ENCODE data around the gene ZNF497.
"Not testable (repeated sequence)": the region's sequence is repeated elsewhere in the genome, so short reads cannot be mapped to it uniquely, and the experiment has no call there.

The ZNF497 gene

DNA sequence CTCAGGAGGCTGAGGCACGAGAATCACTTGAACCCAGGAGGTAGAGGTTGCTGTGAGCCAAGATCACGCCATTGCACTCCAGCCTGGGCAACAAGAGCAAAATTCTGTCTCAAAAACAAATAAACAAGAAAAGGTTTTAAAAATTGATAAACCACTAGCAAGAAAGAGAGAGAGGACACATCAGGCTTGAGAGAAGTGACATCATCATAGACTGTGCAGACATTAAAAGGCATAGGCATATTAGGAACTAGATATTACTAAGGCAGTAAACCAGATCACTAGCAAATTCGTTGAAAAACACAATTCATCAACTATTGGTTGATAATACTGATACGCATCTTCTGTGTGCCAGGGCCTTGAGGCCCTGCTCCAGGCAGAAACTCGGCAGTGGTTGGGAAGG, 17.0 kb downstream of the ZNF497 start:
- DNase-seq, result no peak

DNA sequence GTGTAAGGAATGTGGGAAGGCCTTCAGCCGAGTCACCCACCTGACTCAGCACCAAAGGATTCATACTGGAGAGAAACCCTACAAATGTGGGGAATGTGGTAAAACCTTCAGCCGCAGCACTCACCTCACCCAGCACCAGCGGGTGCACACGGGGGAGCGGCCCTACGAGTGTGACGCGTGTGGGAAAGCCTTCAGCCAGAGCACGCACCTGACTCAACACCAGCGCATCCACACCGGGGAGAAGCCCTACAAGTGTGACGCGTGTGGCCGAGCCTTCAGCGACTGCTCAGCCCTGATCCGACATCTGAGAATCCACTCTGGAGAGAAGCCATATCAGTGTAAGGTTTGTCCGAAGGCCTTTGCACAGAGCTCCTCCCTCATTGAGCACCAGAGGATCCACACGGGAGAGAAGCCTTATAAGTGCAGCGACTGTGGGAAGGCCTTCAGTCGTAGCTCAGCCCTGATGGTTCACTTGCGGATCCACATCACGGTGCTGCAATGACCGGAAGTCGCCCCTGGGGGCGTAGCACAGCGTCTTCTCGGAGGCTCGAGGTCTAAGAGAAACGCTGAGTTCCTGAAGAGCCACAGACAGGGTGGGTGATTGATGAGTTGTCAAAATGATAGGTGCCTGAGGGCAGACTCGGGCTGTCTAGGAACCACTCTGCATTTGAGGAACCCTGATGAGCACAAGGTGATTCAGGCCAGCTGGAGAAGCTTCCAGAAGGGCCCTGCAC, 23.6 kb downstream of the ZNF497 start:
- DNase-seq, result peak; percentile 25

DNA sequence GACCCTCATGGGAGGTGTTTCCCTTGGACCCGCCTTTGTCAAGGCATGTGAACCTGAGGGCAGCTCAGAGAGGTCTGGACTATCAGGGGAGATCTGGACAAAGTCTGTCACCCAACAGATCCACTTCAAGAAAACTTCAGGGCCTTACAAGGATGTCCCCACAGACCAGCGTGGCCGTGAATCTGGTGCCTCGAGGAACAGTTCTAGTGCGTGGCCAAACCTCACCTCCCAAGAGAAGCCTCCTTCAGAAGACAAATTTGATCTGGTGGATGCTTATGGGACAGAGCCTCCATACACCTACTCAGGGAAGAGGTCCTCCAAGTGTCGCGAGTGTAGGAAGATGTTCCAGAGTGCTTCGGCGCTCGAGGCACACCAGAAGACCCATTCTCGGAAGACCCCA, 24.2 kb downstream of the ZNF497 start:
- DNase-seq, result no peak

DNA sequence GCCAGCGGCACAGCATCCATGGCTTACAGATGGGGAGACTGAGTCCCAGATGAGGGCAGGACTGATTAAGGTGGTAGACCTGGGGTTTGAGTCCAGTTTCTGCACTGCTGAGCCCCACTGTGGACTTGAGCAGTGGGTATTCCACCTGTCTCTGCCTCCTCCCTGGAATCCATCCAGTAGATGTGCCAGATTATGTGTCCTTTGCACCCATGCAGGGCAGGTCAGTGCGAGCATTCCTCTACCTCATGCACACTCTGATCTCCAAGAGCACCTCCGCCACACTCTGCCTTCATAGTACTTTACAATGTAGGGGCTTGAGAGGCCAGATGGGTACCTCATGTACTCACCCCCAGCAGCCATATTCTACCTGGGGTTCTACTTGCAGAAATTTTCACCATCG, 25.7 kb downstream of the ZNF497 start:
- no peak for DNase-seq

DNA sequence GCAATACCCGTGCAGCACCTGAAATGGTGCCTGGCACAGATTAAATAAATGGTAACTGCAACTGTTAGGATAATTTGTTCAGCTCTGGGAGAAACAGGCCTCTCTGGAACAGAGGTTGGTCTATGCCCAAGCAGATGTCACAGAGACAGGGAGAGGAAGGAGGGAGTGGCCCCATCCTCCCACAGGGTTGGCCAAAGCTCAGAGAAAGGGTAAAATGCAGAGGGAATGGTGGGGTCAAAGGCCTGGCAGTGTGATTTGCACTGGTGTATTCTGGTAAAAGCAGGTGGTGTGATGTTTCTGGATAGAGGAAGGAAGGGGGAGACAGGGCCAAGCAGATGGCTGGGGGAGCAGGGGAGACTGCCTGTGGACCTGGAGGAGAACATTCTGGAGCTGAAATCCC, 26.3 kb downstream of the ZNF497 start:
- no peak for DNase-seq

DNA sequence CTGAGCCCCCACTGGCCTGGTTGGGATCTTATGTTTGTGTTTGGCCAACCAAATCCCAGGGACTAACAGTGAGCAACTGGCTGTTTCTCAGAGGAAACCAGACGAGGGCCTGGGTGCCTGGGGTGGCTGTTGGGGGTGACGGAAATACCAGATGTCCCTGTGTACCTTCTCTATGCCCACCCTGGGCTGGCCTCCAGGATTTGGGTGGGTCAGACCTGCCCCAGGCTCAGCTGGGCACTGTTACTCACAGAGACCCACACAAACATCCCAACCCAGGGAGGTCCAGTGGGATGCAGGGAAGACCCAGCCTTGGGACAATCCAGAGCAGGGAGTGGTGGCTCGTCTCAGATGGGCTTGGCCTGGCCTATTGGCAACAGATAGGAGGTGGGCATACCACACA, 26.9 kb downstream of the ZNF497 start:
- no peak for DNase-seq

DNA sequence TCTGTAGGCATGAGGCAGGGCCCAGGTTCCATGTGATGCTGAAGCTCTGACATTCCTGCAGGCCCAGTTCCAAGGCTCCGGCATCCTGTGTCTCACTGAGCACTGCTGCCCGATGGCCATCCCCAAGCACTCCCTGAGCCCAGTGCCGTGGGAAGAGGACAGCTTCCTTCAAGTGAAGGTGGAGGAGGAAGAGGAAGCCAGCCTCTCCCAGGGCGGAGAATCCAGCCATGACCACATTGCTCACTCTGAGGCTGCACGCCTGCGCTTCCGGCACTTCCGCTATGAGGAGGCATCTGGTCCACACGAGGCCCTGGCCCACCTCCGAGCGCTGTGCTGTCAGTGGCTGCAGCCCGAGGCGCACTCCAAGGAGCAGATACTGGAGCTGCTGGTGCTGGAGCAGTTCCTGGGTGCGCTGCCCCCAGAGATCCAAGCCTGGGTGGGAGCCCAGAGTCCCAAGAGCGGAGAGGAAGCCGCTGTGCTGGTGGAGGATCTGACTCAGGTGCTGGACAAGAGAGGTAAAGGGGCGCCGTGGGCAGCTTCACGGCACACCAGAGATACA, 27.8 kb downstream of the ZNF497 start:
- no peak for DNase-seq

DNA sequence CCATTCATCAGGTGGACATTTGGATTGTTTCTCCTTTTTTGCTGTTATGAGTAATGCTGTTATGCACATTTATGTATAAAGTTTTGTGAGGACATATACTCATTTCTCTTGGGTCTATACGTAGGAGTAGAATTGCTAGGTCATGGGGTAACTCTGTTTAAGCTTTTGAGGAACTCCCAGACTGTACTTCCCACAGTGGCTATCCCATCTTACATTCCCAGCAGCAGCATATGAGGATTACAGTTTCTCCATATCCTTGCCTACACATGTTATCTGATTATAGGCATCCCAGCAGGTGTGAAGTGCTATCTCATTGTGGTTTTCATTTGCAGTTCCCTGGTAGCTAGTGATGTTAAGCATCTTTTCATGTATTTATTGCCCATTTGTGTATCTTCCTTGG, 29.9 kb downstream of the ZNF497 start:
- DNase-seq, result no peak

DNA sequence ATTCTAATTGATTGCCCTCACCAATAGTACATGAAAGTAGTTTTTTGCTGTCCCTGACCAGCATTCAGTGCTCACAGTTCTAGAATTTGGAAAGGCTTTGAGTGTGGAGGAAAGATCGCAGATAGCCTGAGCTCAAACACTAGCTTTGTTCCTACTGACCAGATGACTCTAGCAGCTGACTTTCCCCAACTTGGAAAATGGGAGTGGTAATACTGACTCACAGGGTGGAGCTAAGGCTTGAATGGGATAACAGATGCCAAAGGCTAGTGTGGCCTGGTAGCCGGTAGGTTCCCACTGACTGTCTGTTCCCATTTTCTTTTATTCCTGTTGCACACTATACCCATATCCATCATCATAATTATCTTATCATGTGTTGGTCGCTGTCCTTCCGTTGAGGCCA, 32.1 kb downstream of the ZNF497 start:
- peak; percentile 64 for DNase-seq

DNA sequence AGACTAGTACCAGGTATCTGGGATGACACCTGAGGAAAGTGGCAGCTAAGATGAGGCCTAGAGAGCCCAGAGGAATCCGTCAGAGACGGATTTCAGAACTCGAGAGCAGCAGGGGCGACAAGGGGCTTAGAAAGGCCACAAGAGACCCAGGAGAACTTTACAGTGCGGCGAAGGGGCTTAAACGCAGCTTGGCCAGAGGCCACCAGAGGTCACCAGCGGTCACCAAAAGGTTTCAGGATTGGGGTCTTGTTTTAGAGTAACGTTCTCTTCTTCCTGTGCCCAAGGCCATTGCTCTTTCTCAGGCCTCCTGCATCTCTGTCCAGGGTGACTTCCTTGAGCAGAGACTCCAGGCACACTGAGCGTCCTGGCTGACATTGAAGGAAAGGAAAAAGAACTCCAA, 33.6 kb downstream of the ZNF497 start:
- no peak for DNase-seq

DNA sequence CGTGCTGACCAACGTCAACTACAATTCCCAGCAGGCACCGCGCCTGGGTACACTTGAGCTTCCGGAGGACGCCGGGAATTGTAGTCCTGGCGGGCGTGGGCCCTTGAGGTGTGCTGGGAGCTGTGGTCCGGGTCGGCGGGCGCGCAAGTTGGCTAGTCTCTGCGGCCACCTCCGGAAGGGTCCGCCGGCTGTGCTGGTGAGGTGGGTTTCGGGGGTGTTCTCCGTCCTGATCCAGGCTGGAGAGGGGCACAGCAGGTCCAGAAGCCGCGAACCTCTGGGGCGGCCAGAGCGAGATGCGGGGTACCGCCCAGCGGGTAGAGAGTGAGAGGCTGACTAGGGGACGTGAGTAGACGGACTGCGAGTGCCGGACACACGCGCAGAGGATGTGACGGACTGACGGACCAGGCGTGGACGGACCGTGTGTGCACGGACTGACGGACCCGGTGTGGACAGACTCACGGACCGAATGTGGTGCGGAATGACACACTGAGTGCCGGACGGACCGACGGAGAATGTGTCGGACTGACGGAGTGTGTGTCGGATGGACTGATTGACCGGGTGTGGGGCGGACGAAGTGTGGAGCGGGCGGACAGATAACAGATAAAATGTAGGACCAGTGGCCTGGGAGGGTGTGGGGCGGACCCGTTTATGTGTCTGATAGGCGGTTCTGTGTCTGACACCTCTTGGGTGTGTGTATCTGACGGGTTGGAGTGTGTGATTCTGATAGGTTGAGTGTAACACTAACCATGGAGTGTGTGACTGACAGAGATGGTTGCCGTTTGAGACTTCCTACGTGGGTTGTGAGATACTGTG, 35.4 kb downstream of the ZNF497 start, which contains the start of gene ZSCAN22:
Gene ZSCAN22 (plus strand): TSS at position 81 of the 813 bp plus-strand sequence. CDS start 7,809 bp downstream, outside the sequence.
- peak; percentile 96 for DNase-seq

DNA sequence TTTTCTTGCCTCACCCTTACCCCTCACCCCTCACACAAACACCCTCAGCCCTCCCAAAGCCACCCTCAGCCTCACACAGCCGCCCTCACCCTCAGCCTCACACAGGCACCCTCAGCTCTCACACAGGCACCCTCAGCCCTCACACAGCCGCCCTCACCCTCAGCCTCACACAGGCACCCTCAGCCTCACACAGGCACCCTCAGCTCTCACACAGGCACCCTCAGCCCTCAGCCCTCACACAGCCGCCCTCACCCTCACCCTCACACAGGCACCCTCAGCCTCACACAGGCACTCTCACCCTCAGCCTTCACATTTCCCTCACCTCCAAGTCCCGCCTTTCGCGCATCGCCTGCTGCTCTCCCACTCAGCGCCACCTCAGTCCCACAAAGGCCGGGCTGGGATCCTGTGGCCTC, 36.0 kb downstream of the ZNF497 start:
- no peak for DNase-seq

DNA sequence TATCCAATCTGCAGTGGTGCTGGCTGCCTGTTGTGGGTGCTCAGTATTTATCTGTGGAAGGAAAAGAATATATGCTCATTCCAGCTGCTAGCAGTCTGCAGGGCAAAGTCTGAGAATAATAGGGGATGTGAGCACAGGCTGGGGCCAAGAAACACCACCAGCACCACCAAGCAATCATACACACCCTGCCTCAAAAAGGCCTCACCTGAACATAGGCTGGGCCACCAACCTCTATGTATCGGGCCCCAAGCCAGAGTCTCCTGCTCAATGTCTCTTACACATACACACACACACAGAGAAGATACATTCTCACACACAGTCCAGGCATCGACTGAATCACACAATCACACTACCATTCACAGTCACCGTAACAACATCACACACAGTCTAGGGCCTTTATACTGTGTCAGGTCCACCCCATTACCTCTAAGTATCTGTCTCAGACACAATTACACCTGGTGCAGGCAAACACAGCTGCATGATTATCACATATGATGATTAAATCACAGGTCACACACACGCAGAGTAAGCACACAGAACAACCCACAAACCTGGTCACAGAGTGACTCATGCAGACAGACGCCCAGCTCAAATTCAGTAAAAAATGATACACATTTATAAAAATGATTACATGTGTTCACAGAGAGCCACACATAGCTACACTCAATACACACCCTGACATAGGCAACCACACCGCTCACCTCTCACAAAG, 37.1 kb downstream of the ZNF497 start:
- no peak for DNase-seq

DNA sequence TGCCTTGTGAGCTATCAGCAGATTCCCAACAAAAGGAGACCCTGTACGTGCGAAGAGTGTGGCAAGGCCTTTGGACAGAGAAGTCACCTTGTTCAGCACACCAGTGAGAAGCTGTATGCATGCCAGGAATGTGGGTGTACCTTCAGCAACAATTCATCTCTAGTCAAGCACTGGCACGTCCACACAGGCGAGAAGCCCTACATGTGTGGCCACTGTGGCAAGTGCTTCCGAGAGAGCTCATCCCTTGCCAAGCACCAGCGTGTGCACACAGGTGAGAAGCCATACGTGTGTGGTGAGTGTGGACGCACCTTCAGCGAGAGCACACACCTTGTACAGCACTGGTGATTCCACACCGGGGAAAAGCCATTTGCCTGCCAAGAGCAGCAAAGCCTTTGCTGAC, 43.3 kb downstream of the ZNF497 start:
- DNase-seq, result no peak

DNA sequence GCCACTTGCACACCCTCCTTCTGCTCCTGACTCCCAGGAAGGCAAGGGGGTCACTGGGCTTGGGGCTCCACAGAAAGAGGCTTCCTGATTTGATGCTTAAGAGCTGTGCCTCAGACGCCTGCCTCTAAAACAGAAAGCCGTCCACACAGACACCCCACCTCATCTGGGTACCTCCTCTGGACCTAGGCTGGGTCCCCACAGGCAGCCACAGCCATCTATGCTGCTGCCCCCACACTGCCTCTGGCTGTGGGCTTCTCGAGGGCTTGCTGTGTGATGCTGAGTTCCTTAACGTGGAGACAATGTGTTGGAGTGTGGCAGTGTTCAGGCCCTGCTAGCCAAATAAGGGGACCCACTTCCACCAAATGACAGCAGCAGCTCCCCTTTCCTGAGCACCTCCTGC, 44.3 kb downstream of the ZNF497 start:
- DNase-seq, result no peak

DNA sequence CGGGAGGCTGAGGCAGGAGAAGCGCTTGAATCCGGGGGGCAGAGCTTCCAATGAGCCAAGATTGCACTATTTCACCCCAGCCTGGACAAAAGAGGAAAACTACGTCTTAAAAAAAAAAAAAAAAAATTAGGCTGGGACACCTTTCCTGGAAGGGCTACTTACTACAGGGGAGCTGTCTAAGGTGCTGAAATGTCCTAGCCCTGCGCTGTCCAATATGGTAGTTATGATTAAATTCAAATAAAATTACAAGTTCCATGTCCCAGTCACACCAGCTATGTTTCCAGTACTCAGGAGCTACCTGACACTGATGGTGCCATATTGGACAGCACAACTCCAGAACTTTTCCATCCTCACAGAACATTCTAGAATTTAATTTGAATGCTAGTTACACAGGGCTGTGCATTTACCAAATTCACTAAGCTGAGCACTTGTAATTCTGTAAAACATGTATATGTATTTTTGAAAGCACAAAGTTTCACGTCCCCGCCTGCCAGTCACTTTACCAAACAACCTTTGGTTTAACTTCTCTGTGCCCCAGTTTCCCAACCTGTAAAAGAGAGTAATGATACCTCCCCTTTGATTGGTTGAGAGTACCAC, 45.0 kb downstream of the ZNF497 start:
- peak; percentile 21 for DNase-seq

DNA sequence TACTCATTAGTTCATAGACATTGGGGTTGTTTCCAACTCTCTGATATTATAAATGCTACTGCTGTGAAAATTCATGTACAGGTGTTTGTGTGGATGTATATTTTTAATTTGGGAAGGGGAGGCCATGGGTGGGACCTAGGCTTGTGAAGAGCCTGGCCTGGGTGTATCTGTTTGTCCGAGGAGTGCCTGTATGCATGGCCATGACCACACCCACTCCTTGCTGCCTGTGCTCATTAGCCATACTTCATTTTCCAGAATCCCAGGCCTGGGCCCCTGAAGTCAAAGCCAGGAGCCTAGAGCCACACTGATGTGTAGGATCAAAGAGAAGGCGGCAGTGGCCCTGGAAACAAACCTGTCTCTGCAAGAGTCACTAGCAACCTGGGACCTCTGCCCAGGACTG, 47.0 kb downstream of the ZNF497 start:
- DNase-seq, result no peak

DNA sequence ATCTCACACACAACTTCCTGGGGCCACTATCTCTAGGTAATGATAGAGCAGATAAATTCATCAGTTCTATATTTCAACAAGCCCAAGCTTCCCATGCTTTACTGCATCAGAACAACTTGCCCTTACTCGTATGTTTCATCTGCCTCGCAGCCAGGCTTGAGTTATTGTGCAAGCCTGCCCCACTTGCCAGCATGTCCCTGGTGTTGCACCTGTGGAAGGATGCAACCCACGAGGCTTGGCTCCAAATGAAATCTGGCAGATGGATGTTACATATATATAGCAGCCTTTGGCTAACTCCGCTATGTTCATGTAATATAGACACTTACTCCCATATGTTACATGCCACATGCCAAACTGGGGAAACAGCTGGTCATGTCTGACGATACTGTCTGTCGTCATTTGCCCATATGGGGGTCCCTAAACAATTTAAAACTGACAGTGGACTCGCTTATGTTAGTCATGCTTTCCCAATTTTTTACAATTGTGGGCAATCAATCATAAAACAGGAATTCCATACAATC, 51.1 kb downstream of the ZNF497 start:
- DNase-seq, result no peak

DNA sequence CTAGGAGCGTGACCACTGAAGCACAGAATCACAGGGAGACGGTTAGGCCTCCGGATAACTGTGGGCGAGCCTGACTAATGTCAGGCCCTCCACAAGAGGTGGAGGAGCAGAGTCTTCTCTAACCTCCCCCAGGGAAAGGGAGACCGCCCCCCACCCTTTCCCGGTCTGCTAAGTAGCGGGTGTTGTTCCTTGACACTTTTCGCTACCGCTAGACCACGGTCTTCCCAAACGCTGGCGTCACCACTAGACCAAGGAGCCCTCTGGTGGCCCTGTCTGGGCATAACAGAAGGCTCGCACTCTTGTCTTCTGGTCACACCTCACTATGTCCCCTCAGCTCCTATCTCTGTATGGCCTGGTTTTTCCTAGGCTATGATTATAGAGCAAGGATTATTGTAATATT, 51.9 kb downstream of the ZNF497 start:
- not testable (repeated sequence) for DNase-seq

DNA sequence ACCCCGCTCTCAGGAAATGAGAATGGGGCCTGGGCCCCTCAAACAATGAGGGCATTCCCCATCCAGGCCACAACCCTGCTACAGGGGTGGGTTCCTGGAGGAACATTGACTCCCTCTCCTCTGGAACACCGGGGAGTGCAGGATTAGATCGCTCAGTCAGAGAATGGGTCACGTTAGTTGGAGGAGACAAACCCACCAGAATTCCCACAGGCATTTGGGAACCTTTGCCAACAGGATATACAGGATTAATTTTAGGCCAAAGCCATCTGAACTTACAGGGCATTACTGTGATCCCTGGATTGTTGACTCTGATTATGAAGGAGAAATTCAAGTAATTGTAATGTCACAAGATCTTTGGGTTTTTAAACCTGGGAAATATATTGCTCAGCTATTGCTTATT, 54.8 kb downstream of the ZNF497 start:
- no peak for DNase-seq

DNA sequence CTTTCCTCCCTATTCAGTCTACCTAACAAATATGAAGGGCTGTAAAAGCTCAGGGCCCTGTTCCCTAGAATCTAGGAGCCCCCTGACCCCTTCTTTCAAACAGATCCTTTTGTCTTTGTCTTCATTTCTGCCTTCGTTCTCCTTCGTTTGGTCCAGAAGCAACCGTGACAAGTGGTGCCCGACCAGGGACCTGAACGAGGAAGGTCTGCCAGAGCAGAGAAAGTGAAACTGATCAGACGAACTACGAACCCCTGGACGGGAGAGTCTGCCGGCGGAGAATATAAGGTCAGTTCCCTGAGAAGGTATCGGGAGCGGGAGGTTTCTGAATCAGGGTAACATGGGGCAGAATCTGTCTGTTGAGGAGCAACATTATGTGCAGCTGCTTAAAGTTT, 56.6 kb downstream of the ZNF497 start:
- peak; percentile 4 for DNase-seq

DNA sequence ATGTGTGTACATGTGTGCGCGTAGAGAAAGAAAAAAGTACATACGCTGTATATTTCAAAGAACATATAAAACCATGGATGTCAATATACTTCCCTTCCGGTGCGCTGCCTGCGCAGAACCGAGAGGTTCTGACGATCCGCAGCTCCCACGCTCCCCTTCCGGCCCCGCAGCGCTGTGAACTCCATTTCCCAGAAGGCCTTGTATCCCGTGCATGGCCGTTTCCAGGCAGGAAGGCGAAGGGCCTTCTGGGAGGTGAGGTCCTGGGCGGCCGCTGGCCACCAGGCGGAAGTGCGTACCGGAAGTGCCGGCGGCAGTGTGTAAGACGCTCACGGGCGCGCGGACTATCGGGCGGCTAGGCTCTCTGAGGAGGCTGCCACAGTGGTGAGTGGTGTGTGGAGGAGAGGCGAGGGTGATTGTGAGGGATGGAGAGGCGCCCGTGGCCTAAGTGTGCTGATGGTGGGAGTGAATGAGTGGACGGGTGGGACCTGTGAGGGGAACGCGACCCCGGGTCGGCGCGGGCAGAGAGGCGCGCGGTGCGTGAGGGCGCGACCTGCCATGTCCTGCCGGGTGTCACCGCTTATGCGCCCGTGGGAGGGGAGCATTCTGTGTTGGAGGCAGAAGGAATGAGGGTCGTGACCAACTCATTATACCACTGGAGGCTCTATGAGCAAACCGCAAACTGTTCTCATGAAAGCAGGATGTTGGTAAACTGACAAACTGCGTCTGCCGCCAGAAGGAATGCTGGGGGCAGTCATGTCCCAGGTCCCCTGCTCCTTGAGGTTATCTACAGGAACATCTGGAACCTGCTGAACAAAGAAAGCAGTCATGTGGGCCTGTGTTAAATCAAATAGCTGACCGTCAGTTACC, 57.3 kb downstream of the ZNF497 start, which contains the start of gene ERVK3-1:
Gene ERVK3-1 (plus strand): TSS at position 313 of the 867 bp plus-strand sequence. CDS start 6,792 bp downstream, outside the sequence.
- DNase-seq, result peak; percentile 96

Measured in EL (cell line).